Mesendoderm (in vitro differentiated cells): Measurements from ENCODE around the gene OBI1.
A peak's percentile ranks its signal among the peaks of the same experiment; 100 is the strongest.

Source experiments
- DNase-seq: peaks from one replicate; pipeline ENCODE4 v3.0.0; 2013
- H2AK5ac ChIP-seq: 2 replicates; pipeline ENCODE4 v1.6.1; 2013; ENCODE audit warnings: low read length, inconsistent platforms
- H2BK120ac ChIP-seq: 2 replicates; pipeline ENCODE4 v1.6.1; 2013; ENCODE audit warnings: low read depth, mild to moderate bottlenecking, low read length, moderate library complexity, mixed read lengths
- H2BK15ac ChIP-seq: replicated peaks from 2 replicates; pipeline ENCODE4 v1.6.1; 2013; ENCODE audit warnings: low read depth, mild to moderate bottlenecking, moderate library complexity
- H2BK5ac ChIP-seq: 2 replicates; pipeline ENCODE4 v1.6.1; 2013; ENCODE audit warnings: low read length, inconsistent platforms
- H3K18ac ChIP-seq: 2 replicates; pipeline ENCODE4 v1.6.1; 2013; ENCODE audit warnings: mild to moderate bottlenecking, low read length, mixed read lengths
- H3K23ac ChIP-seq: one replicate; pipeline ENCODE4 v1.6.1; 2013; ENCODE audit warnings: low read length
- H3K27ac ChIP-seq: 2 replicates; pipeline ENCODE4 v1.5.1; 2013; ENCODE audit warnings: low read depth, mild to moderate bottlenecking, inconsistent platforms, low read length, moderate library complexity
- H3K27me3 ChIP-seq: 2 replicates; pipeline ENCODE4 v1.6.1; 2013; ENCODE audit warnings: low read length, control low read depth, mild to moderate bottlenecking, inconsistent platforms; ENCODE audit not compliant: insufficient read depth, poor library complexity
- H3K36me3 ChIP-seq: 2 replicates; pipeline ENCODE4 v1.6.1; 2013; ENCODE audit warnings: low read length, inconsistent platforms; ENCODE audit not compliant: control insufficient read depth, insufficient read depth
- H3K4ac ChIP-seq: one replicate; pipeline ENCODE4 v1.6.1; 2013; ENCODE audit warnings: low read depth, mild to moderate bottlenecking, low read length, moderate library complexity
- H3K4me1 ChIP-seq: 2 replicates; pipeline ENCODE4 v1.6.1; 2013; ENCODE audit warnings: low read depth, low read length, inconsistent platforms; ENCODE audit not compliant: control insufficient read depth
- H3K4me2 ChIP-seq: 2 replicates; pipeline ENCODE4 v1.6.1; 2013; ENCODE audit warnings: low read length
- H3K4me3 ChIP-seq: 2 replicates; pipeline ENCODE4 v1.5.1; 2013; ENCODE audit warnings: mild to moderate bottlenecking, low read length
- H3K56ac ChIP-seq: one replicate; pipeline ENCODE4 v1.6.1; 2013; ENCODE audit warnings: low read length
- H3K79me1 ChIP-seq: 2 replicates; pipeline ENCODE4 v1.6.1; 2013; ENCODE audit warnings: low read length, inconsistent platforms
- H3K79me2 ChIP-seq: 2 replicates; pipeline ENCODE4 v1.6.1; 2013; ENCODE audit warnings: mild to moderate bottlenecking, low read length; ENCODE audit not compliant: control insufficient read depth, insufficient read depth
- H3K9ac ChIP-seq: 2 replicates; pipeline ENCODE4 v1.6.1; 2013; ENCODE audit warnings: low read length, inconsistent platforms
- H4K5ac ChIP-seq: one replicate; pipeline ENCODE4 v1.6.1; 2013; ENCODE audit warnings: low read length
- H4K8ac ChIP-seq: one replicate; pipeline ENCODE4 v1.6.1; 2013; ENCODE audit warnings: low read depth, mild to moderate bottlenecking, control low read depth, low read length, moderate library complexity
- WGBS: extraction: QIAGEN DNeasy Blood & Tissue Kit; methylation state at CpG from one replicate; pipeline ENCODE4 v1.1.7; 2013; ENCODE audit warnings: low lambda C conversion rate, missing lambda C conversion rate; ENCODE audit not compliant: insufficient coverage; ENCODE audit errors: extremely low coverage; 5-methylcytosine and 5-hydroxymethylcytosine counted together

The OBI1 gene

GRCh38 chr13:78660495-78660857 lies 1.5 kb upstream of the OBI1 start:
- Histone ChIP-seq H3K36me3 (no peaks in the 10 kb centered on the region), H3K27me3 (no peaks in the 10 kb centered on the region), H4K5ac (no peak overlapping the region), H2BK5ac (peak overlapping the region; percentile 25), H3K4me2 (no peak overlapping the region), H3K18ac (no peak overlapping the region), H3K79me2 (peaks cover 11% of the 10 kb centered on the region), H3K4ac (no peak overlapping the region), H3K4me1 (peaks cover 2% of the 10 kb centered on the region), H3K56ac (peak overlapping the region; percentile 68), H3K27ac (no peak overlapping the region), H3K23ac (no peak overlapping the region), H3K79me1 (peaks cover 6% of the 10 kb centered on the region), H4K8ac (no peak overlapping the region), H2BK15ac (no peak overlapping the region), H3K4me3 (no peak overlapping the region), H3K9ac (no peak overlapping the region), H2AK5ac (no peak overlapping the region), H2BK120ac (no peak overlapping the region)
- no peak for DNase-seq
- no CpG with 5 or more reads among the region's 4 CpGs for WGBS

GRCh38 chr13:78659732-78660494 lies 958 bp upstream of the OBI1 start:
- Histone ChIP-seq H4K8ac (no peak overlapping the region), H4K5ac (no peak overlapping the region)

GRCh38 chr13:78659450-78659730 lies 435 bp upstream of the OBI1 start:
- Histone ChIP-seq H3K23ac (no peak overlapping the region), H3K56ac (peak overlapping the region; percentile 77), H3K4me3 (no peak overlapping the region), H3K18ac (no peak overlapping the region), H3K79me2 (peaks cover 15% of the 10 kb centered on the region), H3K9ac (peak overlapping the region; percentile 63), H4K8ac (no peak overlapping the region), H2AK5ac (no peak overlapping the region), H3K4me1 (peaks cover 2% of the 10 kb centered on the region), H2BK15ac (no peak overlapping the region), H4K5ac (no peak overlapping the region), H3K4me2 (peak overlapping the region; percentile 47), H3K79me1 (peaks cover 8% of the 10 kb centered on the region), H3K27ac (no peak overlapping the region), H3K4ac (no peak overlapping the region), H2BK5ac (no peak overlapping the region), H3K36me3 (no peaks in the 10 kb centered on the region), H3K27me3 (no peaks in the 10 kb centered on the region), H2BK120ac (no peak overlapping the region)
- no peak for DNase-seq
- no CpG with 5 or more reads among the region's 8 CpGs for WGBS

More at GRCh38 chr13:78659732-78660494, 958 bp upstream of the OBI1 start:
- WGBS = no CpG with 5 or more reads among the region's 20 CpGs
- no peak overlapping the region for H2BK15ac ChIP-seq
- H3K27ac ChIP-seq = no peak overlapping the region
- no peak overlapping the region for H3K4me3 ChIP-seq
- no peak overlapping the region for H3K18ac ChIP-seq
- H2AK5ac ChIP-seq = no peak overlapping the region
- peak overlapping the region; percentile 47 for H3K4me2 ChIP-seq
- H3K4me1 ChIP-seq = peaks cover 2% of the 10 kb centered on the region
- no peak overlapping the region for H3K4ac ChIP-seq
- no peaks in the 10 kb centered on the region for H3K27me3 ChIP-seq
- peaks cover 14% of the 10 kb centered on the region for H3K79me2 ChIP-seq
- peaks cover 7% of the 10 kb centered on the region for H3K79me1 ChIP-seq
- no peaks in the 10 kb centered on the region for H3K36me3 ChIP-seq
- H2BK5ac ChIP-seq = peak overlapping the region; percentile 25
- H3K23ac ChIP-seq = no peak overlapping the region
- peak; percentile 82 for DNase-seq
- H2BK120ac ChIP-seq = no peak overlapping the region
- H3K56ac ChIP-seq = peak overlapping the region; percentile 77
- H3K9ac ChIP-seq = peak overlapping the region; percentile 63

GRCh38 chr13:78657699-78658629 lies 991 bp downstream of the OBI1 start:
- Histone ChIP-seq H3K4ac (no peak overlapping the region), H3K36me3 (no peaks in the 10 kb centered on the region), H3K23ac (no peak overlapping the region), H3K56ac (peak overlapping the region; percentile 96), H3K9ac (peak overlapping the region; percentile 78), H3K4me3 (peak overlapping the region; percentile 73), H3K27ac (no peak overlapping the region), H2AK5ac (peak overlapping the region; percentile 68), H2BK120ac (peak overlapping the region; percentile 45), H3K27me3 (no peaks in the 10 kb centered on the region), H3K4me1 (peaks cover 2% of the 10 kb centered on the region), H3K4me2 (peak overlapping the region; percentile 38), H3K79me2 (peaks cover 20% of the 10 kb centered on the region), H4K5ac (no peak overlapping the region), H4K8ac (no peak overlapping the region), H3K18ac (no peak overlapping the region), H2BK5ac (no peak overlapping the region), H2BK15ac (no peak overlapping the region), H3K79me1 (peaks cover 11% of the 10 kb centered on the region)
- no CpG with 5 or more reads among the region's 12 CpGs for WGBS
- DNase-seq = peak; percentile 71

GRCh38 chr13:78655906-78656305 lies 3.0 kb downstream of the OBI1 start:
- H2BK15ac ChIP-seq = no peak overlapping the region
- H3K4me3 ChIP-seq = no peak overlapping the region
- no peak overlapping the region for H3K27ac ChIP-seq
- H3K36me3 ChIP-seq = no peaks in the 10 kb centered on the region
- H2BK120ac ChIP-seq = no peak overlapping the region
- H3K4me1 ChIP-seq = peaks cover 2% of the 10 kb centered on the region
- H4K8ac ChIP-seq = no peak overlapping the region
- peaks cover 30% of the 10 kb centered on the region for H3K79me2 ChIP-seq
- DNase-seq = no peak
- H3K4me2 ChIP-seq = no peak overlapping the region
- H2AK5ac ChIP-seq = no peak overlapping the region
- no peaks in the 10 kb centered on the region for H3K27me3 ChIP-seq
- H3K56ac ChIP-seq = no peak overlapping the region
- no peak overlapping the region for H3K9ac ChIP-seq
- H2BK5ac ChIP-seq = no peak overlapping the region
- H3K23ac ChIP-seq = no peak overlapping the region
- peaks cover 11% of the 10 kb centered on the region for H3K79me1 ChIP-seq
- no peak overlapping the region for H3K4ac ChIP-seq
- no peak overlapping the region for H4K5ac ChIP-seq
- no peak overlapping the region for H3K18ac ChIP-seq
